Naive thymus-derived CD4-positive, alpha-beta T cell (primary cell): ENCODE data around the gene VPS13D. TPM values are rescaled to one million over a fixed set of nuclear protein-coding genes. Genes with fewer than 3 reads are reported as not detected.

ENCODE experiments used
- ATAC-seq: fragments of 150-1000 bp; cut with Tn5 transposase; 2 replicates; pipeline ENCODE4 v1.10.0; 2021; ENCODE audit warnings: mild to moderate bottlenecking, moderate library complexity
- CTCF ChIA-PET: fragments of 350-600 bp; sonication (Branson Sonifier 250); formaldehyde crosslinking; loops from one replicate; lab custom pipeline; 2021; ENCODE audit warnings: antibody characterized with exemption; lab: Charles Lee
- POLR2A ChIA-PET: fragments of 350-600 bp; sonication (Branson Sonifier 250); formaldehyde crosslinking; loops from one replicate; lab custom pipeline; 2021; ENCODE audit warnings: antibody characterized with exemption, inconsistent platforms; lab: Charles Lee
- DNase-seq, 9 donors: peaks; one replicate each; pipeline versions ENCODE4 v3.0.0 to v3.0.0-alpha.2; 2020 to 2022; ENCODE audit warnings: mixed read lengths in 1 of 9
- H3K27ac ChIP-seq: one replicate; pipeline ENCODE4 v1.7.0; 2013; ENCODE audit warnings: mild to moderate bottlenecking, low read depth, low read length, moderate library complexity
- H3K27me3 ChIP-seq, 2 donors: one replicate each; pipeline ENCODE4 v1.7.0; 2013; ENCODE audit warnings: low read length in 2 of 2, mild to moderate bottlenecking in 2 of 2, moderate library complexity in 2 of 2; ENCODE audit not compliant: control insufficient read depth in 2 of 2, insufficient read depth in 2 of 2
- H3K36me3 ChIP-seq, 3 experiments: 1 replicate in 2 of 3; 2 replicates in 1 of 3; pipeline ENCODE4 v1.7.0; 2013; ENCODE audit warnings: low read length in 3 of 3, mild to moderate bottlenecking in 3 of 3, moderate library complexity in 1 of 3; ENCODE audit not compliant: insufficient read depth in 3 of 3, control insufficient read depth in 2 of 3
- H3K4me1 ChIP-seq, 2 donors: one replicate each; pipeline ENCODE4 v1.7.0; 2013; ENCODE audit warnings: low read length in 2 of 2, mild to moderate bottlenecking in 2 of 2, moderate library complexity in 1 of 2; ENCODE audit not compliant: control insufficient read depth in 2 of 2, insufficient read depth in 2 of 2
- H3K4me3 ChIP-seq: 2 replicates; pipeline ENCODE4 v1.7.0; 2013; ENCODE audit warnings: mild to moderate bottlenecking, low read length
- H3K9me3 ChIP-seq, 3 experiments: 1 replicate in 2 of 3; 2 replicates in 1 of 3; pipeline ENCODE4 v1.7.0; 2013; ENCODE audit warnings: low read length in 3 of 3; ENCODE audit not compliant: control insufficient read depth in 2 of 3
- H3K27ac Mint-ChIP-seq, 9 donors: one replicate each; pipeline ENCODE4 v1.8.0; 2020 to 2022; ENCODE audit warnings: mixed read lengths in 9 of 9, mild to moderate bottlenecking in 8 of 9, moderate library complexity in 5 of 9, inconsistent platforms in 2 of 9
- H3K27me3 Mint-ChIP-seq, 5 donors: one replicate each; pipeline ENCODE4 v1.8.0; 2021 to 2022; ENCODE audit warnings: mixed read lengths in 5 of 5, mild to moderate bottlenecking in 1 of 5
- H3K36me3 Mint-ChIP-seq, 5 donors: one replicate each; pipeline ENCODE4 v1.8.0; 2020 to 2022; ENCODE audit warnings: mixed read lengths in 5 of 5, mild to moderate bottlenecking in 3 of 5, inconsistent platforms in 1 of 5
- H3K4me1 Mint-ChIP-seq, 7 donors: one replicate each; pipeline ENCODE4 v1.8.0; 2020 to 2022; ENCODE audit warnings: mixed read lengths in 7 of 7, mild to moderate bottlenecking in 3 of 7, inconsistent platforms in 1 of 7
- H3K4me3 Mint-ChIP-seq, 10 donors: one replicate each; pipeline ENCODE4 v1.8.0; 2020 to 2022; ENCODE audit warnings: mild to moderate bottlenecking in 10 of 10, mixed read lengths in 10 of 10, moderate library complexity in 6 of 10, inconsistent platforms in 2 of 10
- H3K9me3 Mint-ChIP-seq, 11 donors: one replicate each; pipeline ENCODE4 v1.8.0; 2020 to 2022; ENCODE audit warnings: mixed read lengths in 11 of 11, mild to moderate bottlenecking in 4 of 11, inconsistent platforms in 1 of 11, moderate library complexity in 1 of 11
- intact Hi-C, 2 donors: fragments of 100-400 bp; cut with micrococcal nuclease; formaldehyde crosslinking; loops; one replicate each; pipeline ENCODE4 v1.15.1; 2023
- polyA plus RNA-seq, 2 donors: library from polyadenylated mRNA; unstranded; fragments of 300-500 nt; fragmentation: Illumina TruSeq; gene quantifications; one replicate each; pipeline ENCODE4 v1.2.3, GENCODE V29; 2021
- total RNA-seq, 6 experiments: library from RNA in 5 of 6; stranded (reverse) in 5 of 6; gene quantifications; 1 replicate in 5 of 6; 2 replicates in 1 of 6; pipeline ENCODE4 v1.2.3 and lab custom pipeline; 2021 to 2026

VPS13D gene
- total and polyA plus RNA-seq, 7 experiments from 2014 or later: 6.5 to 94.4 (median 73.2) TPM

GRCh38 chr1:12552951-12553921 is 323.4 kb downstream of the VPS13D start:
- H3K4me1 ChIP-seq: no peaks in the 10 kb centered on the region
- DNase-seq (no peak), ATAC-seq (no peak)
- no peaks in the 10 kb centered on the region for H3K27me3 ChIP-seq
- Mint-ChIP-seq H3K9me3 (peaks cover 0 to 3% (median 0%) of the 10 kb centered on the region in 11 donors), H3K27me3 (no peaks in the 10 kb centered on the region), H3K4me3 (no peak overlapping the region), H3K36me3 (no peaks in the 10 kb centered on the region), H3K27ac (peak overlapping the region in 3 of 9 donors; percentile 44 to 80 (median 51)), H3K4me1 (peaks cover 0 to 4% (median 0%) of the 10 kb centered on the region in 7 donors)
- no peaks in the 10 kb centered on the region for H3K9me3 ChIP-seq
- CTCF ChIA-PET: no interaction called here
- no peak overlapping the region for H3K27ac ChIP-seq
- intact Hi-C loops: no loop called here
- POLR2A ChIA-PET: no interaction called here
- H3K4me3 ChIP-seq: no peak overlapping the region
- H3K36me3 ChIP-seq: no peaks in the 10 kb centered on the region

GRCh38 chr1:12553963-12554362 is 324.1 kb downstream of the VPS13D start:
- Mint-ChIP-seq H3K4me1 (peaks cover 0 to 4% (median 0%) of the 10 kb centered on the region in 7 donors), H3K27me3 (no peaks in the 10 kb centered on the region), H3K4me3 (no peak overlapping the region), H3K36me3 (no peaks in the 10 kb centered on the region), H3K27ac (peak overlapping the region in 2 of 9 donors; percentile 22 to 32), H3K9me3 (peaks cover 0 to 3% (median 0%) of the 10 kb centered on the region in 11 donors)
- ATAC-seq: no peak
- intact Hi-C loops: no loop called here
- no peaks in the 10 kb centered on the region for H3K4me1 ChIP-seq
- CTCF ChIA-PET: no interaction called here
- no peaks in the 10 kb centered on the region for H3K9me3 ChIP-seq
- no peak overlapping the region for H3K4me3 ChIP-seq
- POLR2A ChIA-PET: interaction anchor here (0.7 kb wide), 1 partner anchor 76 kb away, joined by 3 read pairs; no protein-coding TSS in a partner anchor
- no peak overlapping the region for H3K27ac ChIP-seq
- DNase-seq: no peak
- H3K27me3 ChIP-seq: no peaks in the 10 kb centered on the region
- H3K36me3 ChIP-seq: no peaks in the 10 kb centered on the region

GRCh38 chr1:12554521-12555305 is 324.9 kb downstream of the VPS13D start:
- no peaks in the 10 kb centered on the region for H3K27me3 Mint-ChIP-seq
- H3K9me3 ChIP-seq: no peaks in the 10 kb centered on the region
- no peak overlapping the region for H3K4me3 Mint-ChIP-seq
- intact Hi-C loops: no loop called here
- H3K36me3 Mint-ChIP-seq: no peaks in the 10 kb centered on the region
- H3K4me3 ChIP-seq: no peak overlapping the region
- no peak overlapping the region for H3K27ac ChIP-seq
- H3K36me3 ChIP-seq: no peaks in the 10 kb centered on the region
- H3K27ac Mint-ChIP-seq: no peak overlapping the region
- H3K9me3 Mint-ChIP-seq: peaks cover 0 to 3% (median 0%) of the 10 kb centered on the region in 11 donors
- DNase-seq (no peak), ATAC-seq (no peak)
- ChIA-PET CTCF (interaction anchor here (0.7 kb wide), 1 partner anchor 105 kb away, joined by 3 read pairs; no protein-coding TSS in a partner anchor), POLR2A (interaction anchor here (0.7 kb wide), 1 partner anchor 77 kb away, joined by 3 read pairs; no protein-coding TSS in a partner anchor)
- H3K4me1 ChIP-seq: no peaks in the 10 kb centered on the region
- peaks cover 0 to 3% (median 0%) of the 10 kb centered on the region in 7 donors for H3K4me1 Mint-ChIP-seq
- H3K27me3 ChIP-seq: no peaks in the 10 kb centered on the region

- Histone ChIP-seq H3K27ac (no peak overlapping the region), H3K9me3 (no peaks in the 10 kb centered on the region), H3K4me3 (no peak overlapping the region), H3K36me3 (no peaks in the 10 kb centered on the region), H3K4me1 (no peaks in the 10 kb centered on the region), H3K27me3 (no peaks in the 10 kb centered on the region)
- DNase-seq (no peak), ATAC-seq (no peak)
- Mint-ChIP-seq H3K27ac (no peak overlapping the region), H3K4me1 (peaks cover 0 to 3% (median 0%) of the 10 kb centered on the region in 7 donors), H3K27me3 (no peaks in the 10 kb centered on the region), H3K9me3 (peaks cover 0 to 3% (median 0%) of the 10 kb centered on the region in 11 donors), H3K4me3 (no peak overlapping the region), H3K36me3 (no peaks in the 10 kb centered on the region)
- ChIA-PET CTCF (no interaction called here), POLR2A (interaction anchor here (0.6 kb wide), 1 partner anchor 73 kb away, joined by 3 read pairs; no protein-coding TSS in a partner anchor)
- intact Hi-C loops: no loop called here
These were observed 325.9 kb downstream of the VPS13D start for GRCh38 chr1:12555411-12556367.

GRCh38 chr1:12556368-12556930 is 326.6 kb downstream of the VPS13D start:
- no peak for DNase-seq
- Mint-ChIP-seq H3K9me3 (peaks cover 0 to 3% (median 0%) of the 10 kb centered on the region in 11 donors), H3K27me3 (no peaks in the 10 kb centered on the region), H3K27ac (peak overlapping the region in 1 of 9 donors; percentile 70), H3K4me3 (no peak overlapping the region), H3K4me1 (peaks cover 0 to 3% (median 0%) of the 10 kb centered on the region in 7 donors), H3K36me3 (no peaks in the 10 kb centered on the region)
- Histone ChIP-seq H3K36me3 (no peaks in the 10 kb centered on the region), H3K27ac (no peak overlapping the region), H3K9me3 (no peaks in the 10 kb centered on the region), H3K27me3 (no peaks in the 10 kb centered on the region), H3K4me3 (no peak overlapping the region), H3K4me1 (no peaks in the 10 kb centered on the region)
- ChIA-PET CTCF (no interaction called here), POLR2A (no interaction called here)
- no peak for ATAC-seq
- intact Hi-C loops: no loop called here
